Brain microvascular endothelial cell (primary cell): Measurements from ENCODE around the gene TNPO2.

Source experiments
- DNase-seq: peaks from one replicate; pipeline ENCODE4 v3.0.0-alpha.2; 2020
- H3K27ac ChIP-seq: fragments of 250-450 bp; sonication (Bioruptor Pico); 2 replicates; pipeline ENCODE4 v1.5.1; 2020; ENCODE audit warnings: mild to moderate bottlenecking, moderate library complexity
- H3K27me3 ChIP-seq: fragments of 250-450 bp; sonication (Bioruptor Pico); replicated peaks from 2 replicates; pipeline ENCODE4 v1.5.1; 2020; ENCODE audit warnings: mild to moderate bottlenecking
- H3K36me3 ChIP-seq: fragments of 250-450 bp; sonication (Bioruptor Pico); replicated peaks from 2 replicates; pipeline ENCODE4 v1.5.1; 2020; ENCODE audit warnings: mild to moderate bottlenecking
- H3K4me3 ChIP-seq: 2 replicates; pipeline ENCODE4 v1.5.1; 2011; ENCODE audit warnings: low read depth, mild to moderate bottlenecking, control low read depth, low read length, moderate library complexity
- CTCF ChIP-seq: IDR thresholded peaks from 2 replicates; pipeline ENCODE4 v1.5.1; 2011; ENCODE audit warnings: low read depth, mild to moderate bottlenecking, moderate library complexity, low read length, control low read depth, inconsistent platforms; ENCODE audit errors: missing control alignments
- in situ Hi-C: cut with HindIII; loops from 2 replicates; pipeline ENCODE4 v1.10.0; 2017; ENCODE audit warnings: low sequenced_read_pairs, low pct_ligation_motif_present

Gene TNPO2

GRCh38 chr19:12766051-12766521 lies 42.4 kb upstream of the TNPO2 start:
- no peak overlapping the region for H3K27ac ChIP-seq
- no peaks in the 10 kb centered on the region for H3K27me3 ChIP-seq
- in situ Hi-C loops: no loop called here
- DNase-seq: peak; percentile 72
- peak; percentile 75 for TF ChIP-seq CTCF
- H3K36me3 ChIP-seq: peaks cover 4% of the 10 kb centered on the region
- peak overlapping the region; percentile 50 for H3K4me3 ChIP-seq

GRCh38 chr19:12764698-12765097 lies 41.0 kb upstream of the TNPO2 start:
- Histone ChIP-seq H3K36me3 (peaks cover 4% of the 10 kb centered on the region), H3K27ac (no peak overlapping the region), H3K27me3 (no peaks in the 10 kb centered on the region), H3K4me3 (no peak overlapping the region)
- in situ Hi-C loops: no loop called here
- DNase-seq: no peak
- TF ChIP-seq CTCF: no peak

GRCh38 chr19:12763100-12763499 lies 39.4 kb upstream of the TNPO2 start:
- TF ChIP-seq CTCF: no peak
- H3K4me3 ChIP-seq: no peak overlapping the region
- H3K36me3 ChIP-seq: peaks cover 4% of the 10 kb centered on the region
- in situ Hi-C loops: no loop called here
- no peak for DNase-seq
- no peak overlapping the region for H3K27ac ChIP-seq
- H3K27me3 ChIP-seq: no peaks in the 10 kb centered on the region

- DNase-seq: no peak
- H3K27me3 ChIP-seq: no peaks in the 10 kb centered on the region
- in situ Hi-C loops: no loop called here
- H3K36me3 ChIP-seq: peaks cover 4% of the 10 kb centered on the region
- no peak overlapping the region for H3K27ac ChIP-seq
- no peak overlapping the region for H3K4me3 ChIP-seq
- no peak for TF ChIP-seq CTCF
Observed at GRCh38 chr19:12759686-12760085, 36.0 kb upstream of the TNPO2 start.

- in situ Hi-C loops: no loop called here
- no peak overlapping the region for H3K27ac ChIP-seq
- peak; percentile 71 for DNase-seq
- H3K36me3 ChIP-seq: no peaks in the 10 kb centered on the region
- H3K4me3 ChIP-seq: peak overlapping the region; percentile 43
- TF ChIP-seq CTCF: peak; percentile 72
- H3K27me3 ChIP-seq: no peaks in the 10 kb centered on the region
Observed at GRCh38 chr19:12757544-12758274, 34.0 kb upstream of the TNPO2 start.
